Diencephalon (tissue), 1 donor: ENCODE measurements around the gene DNAJC22. TPM values are rescaled to one million over a fixed set of nuclear protein-coding genes. Genes with fewer than 3 reads are reported as not detected.

Experiments
- total RNA-seq: library from RNA; depleted of rRNA; stranded (reverse); fragments of >200 nt; gene quantifications from one replicate; pipeline ENCODE4 v1.2.3, GENCODE V29; 2014

Gene DNAJC22
- total RNA-seq, result 0.92 TPM

GRCh38 chr12:49346659-49347310, at the start of gene DNAJC22:
TSS of gene DNAJC22 (plus strand) at chr12:49346888. CDS start at chr12:49348873, 1,985 bp downstream.

GRCh38 chr12:49322708-49323523, 23.8 kb upstream of the DNAJC22 start, which contains the start of gene TROAP:
TSS of gene TROAP (plus strand) at chr12:49323255. CDS start at chr12:49323609, 354 bp downstream.

GRCh38 chr12:49336645-49337584, 9.8 kb upstream of the DNAJC22 start, which contains the start of gene C1QL4:
TSS of gene C1QL4 (minus strand) at chr12:49337188. CDS start at chr12:49336477, 711 bp downstream.

GRCh38 chr12:49367381-49368239, 20.9 kb downstream of the DNAJC22 start, which contains the start of gene SPATS2:
TSS of gene SPATS2 (plus strand) at chr12:49367462. CDS start at chr12:49461013, 93,551 bp downstream.

Other genes with a start within 250 kb of the DNAJC22 start
- 77.3 TPM for gene LMBR1L, start 236.0 kb upstream of the DNAJC22 start, total RNA-seq
- 2,098 TPM for gene TUBA1B, start 215.5 kb upstream of the DNAJC22 start, total RNA-seq
- gene TUBA1A, start 157.8 kb upstream of the DNAJC22 start, total RNA-seq, result 10,429 TPM
- gene TUBA1C, start 81.8 kb upstream of the DNAJC22 start, total RNA-seq, result 26.3 TPM
- 1.4 TPM for gene PRPH, start 51.7 kb upstream of the DNAJC22 start, total RNA-seq
- 6.5 TPM for gene TROAP, start 23.6 kb upstream of the DNAJC22 start, total RNA-seq
- 3.5 TPM for gene C1QL4, start 9.7 kb upstream of the DNAJC22 start, total RNA-seq
- gene SPATS2, start 20.6 kb downstream of the DNAJC22 start, total RNA-seq, result 51.9 TPM
- 9.2 TPM for gene KCNH3, start 192.1 kb downstream of the DNAJC22 start, total RNA-seq
- gene MCRS1, start 221.3 kb downstream of the DNAJC22 start, total RNA-seq, result 37.8 TPM